DND-41 (cell line): ENCODE data around the gene PANK4.
"Not testable (repeated sequence)": the region's sequence is repeated elsewhere in the genome, so short reads cannot be mapped to it uniquely, and the experiment has no call there.

Source experiments
- EZH2 ChIP-seq: IDR thresholded peaks from 3 replicates; pipeline ENCODE4 v1.6.1; 2012; ENCODE audit warnings: borderline replicate concordance, low read depth, mild to moderate bottlenecking, moderate library complexity, low read length, inconsistent platforms; ENCODE audit not compliant: severe bottlenecking
- TF ChIP-seq, protein P1 (sequence below): IDR thresholded peaks from 2 replicates; pipeline ENCODE4 v1.5.1; 2012; ENCODE audit warnings: borderline replicate concordance, low read length, moderate library complexity, mild to moderate bottlenecking; ENCODE audit not compliant: poor library complexity, severe bottlenecking; ENCODE audit errors: extremely low read depth

DNA sequence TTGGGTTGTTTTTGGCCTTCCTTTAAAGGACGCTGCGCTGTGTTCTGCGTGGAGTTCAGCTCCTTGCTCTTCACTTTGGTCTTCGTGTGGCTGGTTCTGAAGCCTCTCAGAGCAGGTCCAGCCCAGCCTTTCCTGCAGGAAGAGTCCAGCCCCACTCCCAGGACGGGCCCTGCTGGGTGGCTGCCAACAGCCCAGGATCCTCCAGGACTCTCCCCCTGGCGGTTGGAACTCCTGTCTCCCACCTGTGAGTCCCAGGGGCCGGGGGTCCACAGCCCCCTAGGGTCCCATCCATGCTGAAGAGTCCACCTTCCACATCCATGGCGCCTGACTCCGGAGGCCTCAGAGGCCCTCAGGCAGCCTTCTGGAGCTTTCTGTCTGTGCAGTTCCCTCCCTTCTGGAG lies 25.1 kb upstream of the PANK4 start:
- not testable (repeated sequence) for TF ChIP-seq EZH2
- TF ChIP-seq, protein P1, sequence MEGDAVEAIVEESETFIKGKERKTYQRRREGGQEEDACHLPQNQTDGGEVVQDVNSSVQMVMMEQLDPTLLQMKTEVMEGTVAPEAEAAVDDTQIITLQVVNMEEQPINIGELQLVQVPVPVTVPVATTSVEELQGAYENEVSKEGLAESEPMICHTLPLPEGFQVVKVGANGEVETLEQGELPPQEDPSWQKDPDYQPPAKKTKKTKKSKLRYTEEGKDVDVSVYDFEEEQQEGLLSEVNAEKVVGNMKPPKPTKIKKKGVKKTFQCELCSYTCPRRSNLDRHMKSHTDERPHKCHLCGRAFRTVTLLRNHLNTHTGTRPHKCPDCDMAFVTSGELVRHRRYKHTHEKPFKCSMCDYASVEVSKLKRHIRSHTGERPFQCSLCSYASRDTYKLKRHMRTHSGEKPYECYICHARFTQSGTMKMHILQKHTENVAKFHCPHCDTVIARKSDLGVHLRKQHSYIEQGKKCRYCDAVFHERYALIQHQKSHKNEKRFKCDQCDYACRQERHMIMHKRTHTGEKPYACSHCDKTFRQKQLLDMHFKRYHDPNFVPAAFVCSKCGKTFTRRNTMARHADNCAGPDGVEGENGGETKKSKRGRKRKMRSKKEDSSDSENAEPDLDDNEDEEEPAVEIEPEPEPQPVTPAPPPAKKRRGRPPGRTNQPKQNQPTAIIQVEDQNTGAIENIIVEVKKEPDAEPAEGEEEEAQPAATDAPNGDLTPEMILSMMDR: not testable (repeated sequence)
